Naive thymus-derived CD4-positive, alpha-beta T cell (primary cell): Measurements from ENCODE around the gene CALCB. TPM values are rescaled to one million over a fixed set of nuclear protein-coding genes. Genes with fewer than 3 reads are reported as not detected.

Experiments used
- ATAC-seq: fragments of 150-1000 bp; cut with Tn5 transposase; 2 replicates; pipeline ENCODE4 v1.10.0; 2021; ENCODE audit warnings: mild to moderate bottlenecking, moderate library complexity
- CTCF ChIA-PET: fragments of 350-600 bp; sonication (Branson Sonifier 250); formaldehyde crosslinking; loops from one replicate; lab custom pipeline; 2021; ENCODE audit warnings: antibody characterized with exemption; lab: Charles Lee
- POLR2A ChIA-PET: fragments of 350-600 bp; sonication (Branson Sonifier 250); formaldehyde crosslinking; loops from one replicate; lab custom pipeline; 2021; ENCODE audit warnings: antibody characterized with exemption, inconsistent platforms; lab: Charles Lee
- DNase-seq, 9 donors: peaks; one replicate each; pipeline versions ENCODE4 v3.0.0 to v3.0.0-alpha.2; 2020 to 2022; ENCODE audit warnings: mixed read lengths in 1 of 9
- H3K27ac ChIP-seq: one replicate; pipeline ENCODE4 v1.7.0; 2013; ENCODE audit warnings: mild to moderate bottlenecking, low read depth, low read length, moderate library complexity
- H3K27me3 ChIP-seq, 2 donors: one replicate each; pipeline ENCODE4 v1.7.0; 2013; ENCODE audit warnings: low read length in 2 of 2, mild to moderate bottlenecking in 2 of 2, moderate library complexity in 2 of 2; ENCODE audit not compliant: control insufficient read depth in 2 of 2, insufficient read depth in 2 of 2
- H3K36me3 ChIP-seq, 3 experiments: 1 replicate in 2 of 3; 2 replicates in 1 of 3; pipeline ENCODE4 v1.7.0; 2013; ENCODE audit warnings: low read length in 3 of 3, mild to moderate bottlenecking in 3 of 3, moderate library complexity in 1 of 3; ENCODE audit not compliant: insufficient read depth in 3 of 3, control insufficient read depth in 2 of 3
- H3K4me1 ChIP-seq, 2 donors: one replicate each; pipeline ENCODE4 v1.7.0; 2013; ENCODE audit warnings: low read length in 2 of 2, mild to moderate bottlenecking in 2 of 2, moderate library complexity in 1 of 2; ENCODE audit not compliant: control insufficient read depth in 2 of 2, insufficient read depth in 2 of 2
- H3K4me3 ChIP-seq: 2 replicates; pipeline ENCODE4 v1.7.0; 2013; ENCODE audit warnings: mild to moderate bottlenecking, low read length
- H3K9me3 ChIP-seq, 3 experiments: 1 replicate in 2 of 3; 2 replicates in 1 of 3; pipeline ENCODE4 v1.7.0; 2013; ENCODE audit warnings: low read length in 3 of 3; ENCODE audit not compliant: control insufficient read depth in 2 of 3
- H3K27ac Mint-ChIP-seq, 9 donors: one replicate each; pipeline ENCODE4 v1.8.0; 2020 to 2022; ENCODE audit warnings: mixed read lengths in 9 of 9, mild to moderate bottlenecking in 8 of 9, moderate library complexity in 5 of 9, inconsistent platforms in 2 of 9
- H3K27me3 Mint-ChIP-seq, 5 donors: one replicate each; pipeline ENCODE4 v1.8.0; 2021 to 2022; ENCODE audit warnings: mixed read lengths in 5 of 5, mild to moderate bottlenecking in 1 of 5
- H3K36me3 Mint-ChIP-seq, 5 donors: one replicate each; pipeline ENCODE4 v1.8.0; 2020 to 2022; ENCODE audit warnings: mixed read lengths in 5 of 5, mild to moderate bottlenecking in 3 of 5, inconsistent platforms in 1 of 5
- H3K4me1 Mint-ChIP-seq, 7 donors: one replicate each; pipeline ENCODE4 v1.8.0; 2020 to 2022; ENCODE audit warnings: mixed read lengths in 7 of 7, mild to moderate bottlenecking in 3 of 7, inconsistent platforms in 1 of 7
- H3K4me3 Mint-ChIP-seq, 10 donors: one replicate each; pipeline ENCODE4 v1.8.0; 2020 to 2022; ENCODE audit warnings: mild to moderate bottlenecking in 10 of 10, mixed read lengths in 10 of 10, moderate library complexity in 6 of 10, inconsistent platforms in 2 of 10
- H3K9me3 Mint-ChIP-seq, 11 donors: one replicate each; pipeline ENCODE4 v1.8.0; 2020 to 2022; ENCODE audit warnings: mixed read lengths in 11 of 11, mild to moderate bottlenecking in 4 of 11, inconsistent platforms in 1 of 11, moderate library complexity in 1 of 11
- intact Hi-C, 2 donors: fragments of 100-400 bp; cut with micrococcal nuclease; formaldehyde crosslinking; loops; one replicate each; pipeline ENCODE4 v1.15.1; 2023
- polyA plus RNA-seq, 2 donors: library from polyadenylated mRNA; unstranded; fragments of 300-500 nt; fragmentation: Illumina TruSeq; gene quantifications; one replicate each; pipeline ENCODE4 v1.2.3, GENCODE V29; 2021
- total RNA-seq, 6 experiments: library from RNA in 5 of 6; stranded (reverse) in 5 of 6; gene quantifications; 1 replicate in 5 of 6; 2 replicates in 1 of 6; pipeline ENCODE4 v1.2.3 and lab custom pipeline; 2021 to 2026

Gene CALCB
- total and polyA plus RNA-seq, 7 experiments from 2014 or later: 0.18 to 1.1 (median 0.87) TPM

GRCh38 chr11:15123849-15124248 is 50.5 kb downstream of the CALCB start:
- Histone ChIP-seq H3K27me3 (no peaks in the 10 kb centered on the region), H3K4me1 (no peaks in the 10 kb centered on the region), H3K9me3 (no peaks in the 10 kb centered on the region), H3K4me3 (no peak overlapping the region), H3K36me3 (no peaks in the 10 kb centered on the region), H3K27ac (no peak overlapping the region)
- POLR2A ChIA-PET: no interaction called here
- intact Hi-C loops: no loop called here
- no peak overlapping the region for H3K27ac Mint-ChIP-seq
- ATAC-seq: no peak
- no peak for DNase-seq
- peaks cover 0 to 7% (median 0%) of the 10 kb centered on the region in 5 donors for H3K36me3 Mint-ChIP-seq
- peaks cover 0 to 4% (median 0%) of the 10 kb centered on the region in 11 donors for H3K9me3 Mint-ChIP-seq
- CTCF ChIA-PET: no interaction called here
- H3K4me3 Mint-ChIP-seq: no peak overlapping the region
- peaks cover 0 to 15% (median 0%) of the 10 kb centered on the region in 7 donors for H3K4me1 Mint-ChIP-seq
- peaks cover 23 to 50% (median 26%) of the 10 kb centered on the region in 5 donors for H3K27me3 Mint-ChIP-seq

- no peak overlapping the region for H3K4me3 ChIP-seq
- H3K4me1 Mint-ChIP-seq: peaks cover 0 to 8% (median 0%) of the 10 kb centered on the region in 7 donors
- no peak overlapping the region for H3K27ac Mint-ChIP-seq
- H3K4me1 ChIP-seq: no peaks in the 10 kb centered on the region
- no peak overlapping the region for H3K4me3 Mint-ChIP-seq
- no peak for ATAC-seq
- no peaks in the 10 kb centered on the region for H3K9me3 ChIP-seq
- intact Hi-C loops: no loop called here
- peaks cover 19 to 55% (median 22%) of the 10 kb centered on the region in 5 donors for H3K27me3 Mint-ChIP-seq
- H3K9me3 Mint-ChIP-seq: peaks cover 0 to 4% (median 0%) of the 10 kb centered on the region in 11 donors
- CTCF ChIA-PET: no interaction called here
- POLR2A ChIA-PET: no interaction called here
- H3K27ac ChIP-seq: no peak overlapping the region
- H3K27me3 ChIP-seq: no peaks in the 10 kb centered on the region
- DNase-seq: no peak
- H3K36me3 Mint-ChIP-seq: peaks cover 0 to 5% (median 0%) of the 10 kb centered on the region in 5 donors
- H3K36me3 ChIP-seq: no peaks in the 10 kb centered on the region
Measured at GRCh38 chr11:15124528-15124927, 51.1 kb downstream of the CALCB start.

- no peak overlapping the region for H3K4me3 Mint-ChIP-seq
- H3K36me3 Mint-ChIP-seq: no peaks in the 10 kb centered on the region
- H3K4me1 Mint-ChIP-seq: no peaks in the 10 kb centered on the region
- ChIA-PET POLR2A (no interaction called here), CTCF (no interaction called here)
- intact Hi-C loops: no loop called here
- Histone ChIP-seq H3K9me3 (no peaks in the 10 kb centered on the region), H3K27me3 (no peaks in the 10 kb centered on the region), H3K27ac (no peak overlapping the region), H3K36me3 (no peaks in the 10 kb centered on the region), H3K4me3 (no peak overlapping the region), H3K4me1 (no peaks in the 10 kb centered on the region)
- H3K27ac Mint-ChIP-seq: no peak overlapping the region
- H3K9me3 Mint-ChIP-seq: peaks cover 0 to 1% (median 0%) of the 10 kb centered on the region in 11 donors
- no peak for DNase-seq
- H3K27me3 Mint-ChIP-seq: peaks cover 8 to 69% (median 10%) of the 10 kb centered on the region in 5 donors
- no peak for ATAC-seq
Measured at GRCh38 chr11:15127341-15127740, 53.9 kb downstream of the CALCB start.

Other genes starting within 250 kb of the CALCB start
- 10 to 100 TPM; 13.3 to 18.6 (median 14.7) TPM for gene CYP2R1, start 181.4 kb upstream of the CALCB start, total RNA-seq
- 10 to 100 TPM; 18.2 to 19.1 TPM for gene CYP2R1, start 181.4 kb upstream of the CALCB start, polyA plus RNA-seq
- not detected for gene CALCA, start 101.2 kb upstream of the CALCB start, total RNA-seq
- gene CALCA, start 101.2 kb upstream of the CALCB start, polyA plus RNA-seq: not detected
- under 1 TPM in 4 of 5 experiments, not detected in 1; 0.14 to 0.56 (median 0.19) TPM for gene INSC, start 41.3 kb downstream of the CALCB start, total RNA-seq
- gene INSC, start 41.3 kb downstream of the CALCB start, polyA plus RNA-seq: under 1 TPM in 1 of 2 donors, not detected in 1; 0.24 TPM